K562 (cell line): ENCODE data around the gene FARP1. TPM values are rescaled to one million over a fixed set of nuclear protein-coding genes. Genes with fewer than 3 reads are reported as not detected.

Experiments
- ATAC-seq: fragments of 200-7000 bp; cut with Tn5 transposase; 3 replicates; pipeline ENCODE4 v1.9.1; 2020; ENCODE audit warnings: moderate library complexity
- BruUV-seq: library from RNA; stranded (reverse); fragments of 400-500 nt; replicated peaks from 2 replicates; lab custom pipeline; 2021; lab: Mats Ljungman, UMichigan
- CTCF ChIA-PET: fragments of 300-600 bp; formaldehyde crosslinking; extraction: SDS; loops from one replicate; lab custom pipeline; 2021; ENCODE audit warnings: low intra/inter-chr PET ratio; lab: Yijun Ruan, JAX
- POLR2A ChIA-PET: fragments of 300-600, 350-650 bp; sonication (Branson Sonifier 250); formaldehyde crosslinking; extraction: SDS; loops from one replicate; lab custom pipeline; 2021; ENCODE audit warnings: antibody characterized with exemption, inconsistent platforms; lab: Yijun Ruan, JAX
- DNase-seq, 4 experiments: peaks; one replicate each; pipeline versions ENCODE4 v3.0.0 to v3.0.0-alpha.2; 2011 to 2018; ENCODE audit warnings: low spot score in 3 of 4, mixed read lengths in 3 of 4; ENCODE audit errors: extremely low read depth in 1 of 4
- FAIRE-seq: peaks from 2 replicates; lab custom pipeline; 2011; peaks lifted over from hg19 to GRCh38; lab: Jason Lieb, UNC
- H2AFZ ChIP-seq: 2 replicates; pipeline ENCODE4 v1.6.0; 2011; ENCODE audit warnings: low read depth, low read length, control low read depth, inconsistent platforms
- H3K27ac ChIP-seq: fragments of 200-600 bp; 3 replicates; pipeline ENCODE4 v1.8.0; 2011; ENCODE audit warnings: low read depth, mild to moderate bottlenecking, control low read depth, inconsistent platforms, low read length, moderate library complexity, mixed read lengths; ENCODE audit errors: extremely low read depth
- H3K27me3 ChIP-seq, 2 experiments: fragments of 300-600 bp in 1 of 2; 2 replicates in 1 of 2; 3 replicates in 1 of 2; pipeline versions ENCODE4 v1.6.0 to v1.8.0; 2011; ENCODE audit warnings: inconsistent platforms in 2 of 2, low read length in 2 of 2, mild to moderate bottlenecking in 1 of 2, mixed read lengths in 1 of 2, moderate library complexity in 1 of 2; ENCODE audit not compliant: control insufficient read depth in 2 of 2, insufficient read depth in 2 of 2
- H3K36me3 ChIP-seq: fragments of 300-600 bp; 3 replicates; pipeline ENCODE4 v1.8.0; 2011; ENCODE audit warnings: mild to moderate bottlenecking, low read length, inconsistent platforms; ENCODE audit not compliant: control insufficient read depth, insufficient read depth
- H3K4me1 ChIP-seq, 2 experiments: fragments of 200-600 bp in 1 of 2; replicated peaks in 1 of 2; 2 replicates in 1 of 2; 3 replicates in 1 of 2; pipeline versions ENCODE4 v1.5.1 to v1.8.0; 2011; ENCODE audit warnings: inconsistent platforms in 2 of 2, low read length in 2 of 2, mild to moderate bottlenecking in 1 of 2, mixed read lengths in 1 of 2, moderate library complexity in 1 of 2; ENCODE audit not compliant: control insufficient read depth in 2 of 2, insufficient read depth in 2 of 2
- H3K4me2 ChIP-seq: 2 replicates; pipeline ENCODE4 v1.6.1; 2011; ENCODE audit warnings: low read length, control low read depth, inconsistent platforms, mixed read lengths; ENCODE audit not compliant: insufficient read depth
- H3K4me3 ChIP-seq: fragments of 200-600 bp; sonication (generic), shearing (Covaris generic); 2 replicates; pipeline ENCODE4 v1.5.1; 2016; ENCODE audit warnings: control low read depth, inconsistent platforms
- H3K79me2 ChIP-seq: fragments of 200-600 bp; 3 replicates; pipeline ENCODE4 v1.8.0; 2011; ENCODE audit warnings: low read length, inconsistent platforms; ENCODE audit not compliant: control insufficient read depth, insufficient read depth
- H3K9ac ChIP-seq, 2 experiments: 2 replicates each; pipeline versions ENCODE4 v1.6.0 to v1.6.1; 2011; ENCODE audit warnings: low read depth in 2 of 2, low read length in 2 of 2, control low read depth in 1 of 2, inconsistent platforms in 1 of 2, mild to moderate bottlenecking in 1 of 2, mixed read lengths in 1 of 2; ENCODE audit not compliant: insufficient read depth in 1 of 2
- H3K9me1 ChIP-seq: one replicate; pipeline ENCODE4 v1.6.0; 2011; ENCODE audit warnings: inconsistent platforms, mild to moderate bottlenecking, low read length, moderate library complexity; ENCODE audit not compliant: control insufficient read depth, insufficient read depth
- H3K9me3 ChIP-seq: replicated peaks from 2 replicates; pipeline ENCODE4 v1.5.1; 2011; ENCODE audit warnings: low read depth, low read length, inconsistent platforms; ENCODE audit not compliant: control insufficient read depth, insufficient read depth
- H4K20me1 ChIP-seq: replicated peaks from 2 replicates; pipeline ENCODE4 v1.6.1; 2011; ENCODE audit warnings: low read length, inconsistent platforms, mixed read lengths; ENCODE audit not compliant: control insufficient read depth, insufficient read depth
- KLF6 ChIP-seq: fragments of 250-450 bp; sonication (Bioruptor Pico); IDR thresholded peaks from 2 replicates; pipeline ENCODE4 v1.4.0; 2020; ENCODE audit warnings: mild to moderate bottlenecking, moderate library complexity, borderline replicate concordance
- MEF2A ChIP-seq: IDR thresholded peaks from 2 replicates; pipeline ENCODE4 v1.6.1; 2011; ENCODE audit warnings: low read depth, mild to moderate bottlenecking, low read length, moderate library complexity; ENCODE audit not compliant: control insufficient read depth
- NR2F6 ChIP-seq: fragments of 450-650 bp; formaldehyde crosslinking; IDR thresholded peaks from 2 replicates; pipeline ENCODE4 v1.4.0; 2020; ENCODE audit warnings: mild to moderate bottlenecking
- ZNF140 ChIP-seq: fragments of 250-450 bp; sonication (Bioruptor Pico); IDR thresholded peaks from 2 replicates; pipeline ENCODE4 v1.8.0; 2021; ENCODE audit warnings: moderate library complexity, mild to moderate bottlenecking, inconsistent platforms
- ZNF232 ChIP-seq: sonication (generic); formaldehyde crosslinking; IDR thresholded peaks from 2 replicates; pipeline ENCODE4 v1.8.0; 2022; ENCODE audit warnings: mild to moderate bottlenecking, missing genetic modification reagents
- ZNF263 ChIP-seq: sonication (generic); formaldehyde crosslinking; IDR thresholded peaks from 2 replicates; pipeline ENCODE4 v1.8.0; 2022; ENCODE audit warnings: mild to moderate bottlenecking, missing genetic modification reagents, borderline replicate concordance
- ZNF766 ChIP-seq: fragments of 200-800 bp; sonication (Bioruptor generic); conservative IDR thresholded peaks from 2 replicates; pipeline ENCODE4 v1.6.1; 2016; ENCODE audit warnings: missing genetic modification characterization, missing compliant biosample characterization
- ZNF778 ChIP-seq: fragments of 450-650 bp; formaldehyde crosslinking; IDR thresholded peaks from 2 replicates; pipeline ENCODE4 v1.4.0; 2020; ENCODE audit warnings: mild to moderate bottlenecking, moderate library complexity
- WGBS: fragments of 100-300 bp; shearing (Covaris generic); methylation state at CpG from one replicate; pipeline ENCODE4 v1.1.6; 2016; ENCODE audit warnings: low coverage, mixed read lengths; ENCODE audit not compliant: insufficient coverage; ENCODE audit errors: missing lambda C conversion rate; 5-methylcytosine and 5-hydroxymethylcytosine counted together
- in situ Hi-C: fragments of 300-500 bp; cut with MboI; formaldehyde crosslinking; loops from 4 replicates; pipeline ENCODE4 v1.15.0; 2018; ENCODE audit warnings: inconsistent platforms, mixed read lengths
- intact Hi-C: fragments of 100-400 bp; cut with micrococcal nuclease; formaldehyde crosslinking; loops from 2 replicates; pipeline ENCODE4 v1.14.2; 2022
- polyA plus RNA-seq, 8 experiments: library from polyadenylated mRNA; depleted of rRNA in 4 of 8; stranded (reverse) in 5 of 8; unstranded in 3 of 8; fragments of >200 nt; fragmentation: Nextera tagmentation in 2 of 8; fragmentation: Illumina TruSeq in 1 of 8; extraction: Ambion mirVana in 2 of 8; extraction: Trizol in 1 of 8; gene quantifications; 2 replicates each; pipeline versions ENCODE4 v1.2.1 to v1.2.3, GENCODE V29; 2011 to 2014; ENCODE audit warnings: inconsistent platforms in 1 of 8, missing spikeins in 1 of 8
- total RNA-seq, 7 experiments: library from RNA; depleted of rRNA in 6 of 7; stranded (reverse); fragments of >200 nt in 6 of 7; fragmentation: Illumina TruSeq in 2 of 7; extraction: Trizol in 2 of 7; gene quantifications; 2 replicates each; pipeline versions ENCODE4 v1.2.1 to v1.2.3, GENCODE V29; 2011 to 2021; ENCODE audit warnings: low replicate concordance in 1 of 7

FARP1 gene
- total and polyA plus RNA-seq, 9 of the 15 experiments (the other 6 are each of a cell fraction or from before 2014, with no cell fraction given): 0.03 to 0.29 (median 0.05) TPM; not detected in 3

GRCh38 chr13:98293103-98293502 lies 150.2 kb downstream of the FARP1 start:
- ChIA-PET CTCF (no interaction called here), POLR2A (no interaction called here)
- in situ Hi-C loops: no loop called here
- H3K27me3 ChIP-seq: peaks cover 1 to 10% of the 10 kb centered on the region in 2 experiments; a peak in 3 of 5 replicates
- TF ChIP-seq ZNF140 (CRISPR knock-in tag): no peak
- H3K36me3 ChIP-seq: no peaks in the 10 kb centered on the region
- no TSS peak for BruUV-seq
- H2AFZ ChIP-seq: no peak overlapping the region
- no peak for ATAC-seq
- no peaks in the 10 kb centered on the region for H3K4me1 ChIP-seq
- no peak for DNase-seq
- no peaks in the 10 kb centered on the region for H3K79me2 ChIP-seq
- H3K27ac ChIP-seq: no peak overlapping the region
- no peak overlapping the region for H3K9ac ChIP-seq
- no peak for FAIRE-seq
- H4K20me1 ChIP-seq: no peaks in the 10 kb centered on the region
- H3K9me3 ChIP-seq: no peaks in the 10 kb centered on the region
- H3K9me1 ChIP-seq: no peaks in the 10 kb centered on the region
- intact Hi-C loops: no loop called here
- 0% methylated on average over 1 of the region's 2 CpGs for WGBS
- H3K4me2 ChIP-seq: no peak overlapping the region
- H3K4me3 ChIP-seq: no peak overlapping the region

- ChIA-PET CTCF (no interaction called here), POLR2A (no interaction called here)
- H3K27ac ChIP-seq: no peak overlapping the region
- FAIRE-seq (no peak), DNase-seq (no peak), ATAC-seq (no peak)
- no peak overlapping the region for H3K4me2 ChIP-seq
- H3K4me1 ChIP-seq: no peaks in the 10 kb centered on the region
- no peaks in the 10 kb centered on the region for H3K36me3 ChIP-seq
- 0% methylated on average over 4 of the region's 4 CpGs for WGBS
- no peaks in the 10 kb centered on the region for H3K9me1 ChIP-seq
- in situ Hi-C loops (no loop called here), intact Hi-C loops (no loop called here)
- H3K9ac ChIP-seq: no peak overlapping the region
- no peak for TF ChIP-seq ZNF232 (CRISPR knock-in tag)
- no peak for TF ChIP-seq KLF6 (CRISPR knock-in tag)
- TF ChIP-seq NR2F6: no peak
- TF ChIP-seq ZNF263 (CRISPR knock-in tag): no peak
- TF ChIP-seq ZNF766 (CRISPR knock-in tag): no peak
- TF ChIP-seq MEF2A: no peak
- TF ChIP-seq ZNF778 (CRISPR knock-in tag): no peak
- H3K9me3 ChIP-seq: no peaks in the 10 kb centered on the region
- BruUV-seq: no TSS peak
- no peak overlapping the region for H3K4me3 ChIP-seq
- peaks cover 0 to 11% of the 10 kb centered on the region in 2 experiments; a peak in 2 of 5 replicates for H3K27me3 ChIP-seq
- H4K20me1 ChIP-seq: no peaks in the 10 kb centered on the region
- H3K79me2 ChIP-seq: no peaks in the 10 kb centered on the region
- no peak overlapping the region for H2AFZ ChIP-seq
Measured at GRCh38 chr13:98293570-98294142, 150.8 kb downstream of the FARP1 start.
